Ovary (tissue), 3 donors: Measurements from ENCODE around the gene C22orf31.

Experiments
- CTCF ChIP-seq, 3 donors: fragments of 450-650 bp in 2 of 3; fragments of 200-600 bp in 1 of 3; IDR thresholded peaks; one replicate each; pipeline versions ENCODE4 v1.5.1 to v1.8.0; 2016 to 2022; ENCODE audit warnings: antibody characterized with exemption in 3 of 3, mild to moderate bottlenecking in 1 of 3
- EP300 ChIP-seq: sonication (generic); formaldehyde crosslinking; IDR thresholded peaks from one replicate; pipeline ENCODE4 v1.6.1; 2017; ENCODE audit warnings: antibody characterized with exemption
- POLR2A ChIP-seq: fragments of 450-650 bp; IDR thresholded peaks from one replicate; pipeline ENCODE4 v1.6.1; 2017; ENCODE audit warnings: antibody characterized with exemption, mild to moderate bottlenecking, moderate library complexity
- donor health status: DM: no; HTN: no; CAD: no.

DNA sequence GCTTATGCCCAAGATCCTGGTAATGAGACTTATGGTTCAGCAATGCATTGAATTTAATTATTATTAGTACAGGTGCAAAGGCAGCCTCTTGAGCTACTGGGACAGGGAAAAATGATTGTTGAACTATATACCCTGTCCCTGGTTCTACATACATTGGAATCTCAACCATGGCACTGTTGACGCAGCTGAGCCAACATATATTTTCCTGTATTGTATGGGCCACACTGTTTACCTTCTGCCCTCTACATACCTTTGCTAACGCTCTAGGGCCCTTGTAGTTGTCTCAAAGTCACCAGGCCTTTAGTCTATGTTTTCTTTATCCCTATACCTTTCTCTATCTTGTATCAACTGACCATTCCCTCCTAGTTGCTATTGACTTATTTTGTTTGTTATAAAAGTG lies 33.8 kb upstream of the C22orf31 start:
- TF ChIP-seq CTCF (IDR thresholded peaks at IDR 0.05) (no peak), POLR2A (no peak), EP300 (no peak)
